ENCODE measurements around the gene LRRC63.
"Not testable (repeated sequence)": the region's sequence is repeated elsewhere in the genome, so short reads cannot be mapped to it uniquely, and the experiment has no call there.

Gene LRRC63, protein sequence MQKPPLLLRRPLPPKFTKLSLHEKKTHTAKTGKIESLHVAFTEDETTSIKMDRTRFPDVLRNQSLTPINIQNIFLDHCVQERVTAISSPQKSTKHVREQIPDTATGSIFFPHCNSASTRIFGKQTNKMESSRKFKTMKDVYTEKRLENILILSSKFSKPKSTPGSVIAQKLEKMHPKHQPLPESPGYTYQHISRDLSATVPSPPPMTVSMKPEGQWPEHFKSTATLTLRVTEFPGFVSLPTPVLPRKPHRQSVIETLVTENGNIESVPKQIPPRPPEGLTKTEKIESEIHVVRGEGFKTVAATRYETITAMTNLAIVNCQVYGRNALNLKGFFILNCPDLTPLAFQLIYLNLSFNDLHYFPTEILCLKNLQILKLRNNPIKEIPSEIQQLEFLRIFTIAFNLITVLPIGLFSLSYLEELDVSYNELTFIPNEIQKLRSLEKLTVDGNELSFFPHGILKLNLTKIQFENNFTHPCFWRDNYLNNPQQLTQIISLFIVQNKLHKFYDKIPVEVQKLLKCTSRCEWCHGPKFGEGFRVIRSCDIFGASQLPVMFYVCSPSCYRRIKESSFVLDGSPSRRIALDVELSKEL

DNA sequence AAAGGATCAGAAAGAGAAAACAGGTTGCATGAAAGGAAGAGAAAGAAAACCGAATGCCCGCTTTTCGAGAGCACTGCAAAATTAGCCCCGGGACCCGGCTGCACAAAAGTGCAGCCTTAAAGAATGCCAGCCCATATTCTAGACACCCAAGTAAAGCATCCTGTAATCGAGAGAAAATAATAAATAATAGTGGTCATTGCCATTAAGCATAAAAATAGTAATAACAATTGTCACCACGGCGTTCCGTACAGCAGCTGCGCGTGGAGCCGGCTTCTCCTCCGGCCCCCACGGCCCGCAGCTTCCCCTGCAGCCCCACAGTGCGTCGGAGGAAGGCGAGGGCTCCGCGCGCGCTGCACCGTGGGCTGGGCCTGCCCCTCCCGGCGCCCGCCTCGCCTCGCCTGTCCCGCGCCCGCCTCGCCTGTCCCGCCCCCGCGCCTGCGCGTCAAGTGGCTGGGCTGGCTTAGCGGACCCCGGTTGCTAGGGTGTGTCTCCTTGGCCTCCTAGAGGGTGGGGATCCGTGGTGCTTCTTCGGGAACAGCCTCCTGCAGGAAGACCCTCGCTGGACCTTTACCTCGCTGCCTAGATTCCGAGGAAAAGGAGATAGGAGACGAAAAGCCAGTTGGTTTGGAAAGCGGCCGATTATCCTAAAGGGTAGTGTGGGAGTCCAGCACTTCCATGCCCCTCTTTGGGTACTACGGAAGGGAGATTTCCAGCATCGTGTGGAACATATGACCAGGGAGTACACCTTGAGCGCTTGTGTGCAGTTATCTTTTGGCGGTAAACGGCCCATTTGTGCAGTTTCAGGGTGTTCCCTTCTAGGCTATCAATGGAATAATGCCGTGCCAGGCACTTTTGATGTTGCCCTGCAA lies at the start of gene LRRC63:
LRRC63 (plus strand) TSS at position 446 of the 869 bp plus-strand sequence. CDS start 1,107 bp downstream, outside the sequence.
- DNase-seq (ENCODE audit: extremely low read depth in 1 of 2, low read depth in 1 of 2) = peak; percentile 53 to 80

DNA sequence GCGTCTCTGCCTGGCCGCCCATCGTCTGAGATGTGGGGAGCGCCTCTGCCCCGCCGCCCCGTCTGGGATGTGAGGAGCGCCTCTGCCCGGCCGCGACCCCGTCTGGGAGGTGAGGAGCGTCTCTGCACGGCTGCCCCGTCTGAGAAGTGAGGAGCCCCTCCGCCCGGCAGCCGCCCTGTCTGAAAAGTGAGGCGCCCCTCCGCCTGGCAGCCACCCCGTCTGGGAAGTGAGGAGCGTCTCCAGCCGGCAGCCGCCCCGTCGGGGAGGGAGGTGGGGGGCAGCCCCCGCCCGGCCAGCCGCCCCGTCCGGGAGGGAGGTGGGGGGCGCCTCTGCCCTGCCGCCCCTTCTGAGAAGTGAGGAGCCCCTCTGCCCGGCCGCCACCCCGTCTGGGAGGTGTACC lies 49.0 kb upstream of the LRRC63 start:
- DNase-seq (ENCODE audit: extremely low read depth in 1 of 2, low read depth in 1 of 2) = not testable (repeated sequence)

GRCh38 chr13:46164661-46165060 lies 47.1 kb upstream of the LRRC63 start:
- no peak for DNase-seq (ENCODE audit: extremely low read depth in 1 of 2, low read depth in 1 of 2)

GRCh38 chr13:46165485-46166223 lies 46.1 kb upstream of the LRRC63 start:
- DNase-seq (ENCODE audit: extremely low read depth in 1 of 2, low read depth in 1 of 2) = no peak

DNA sequence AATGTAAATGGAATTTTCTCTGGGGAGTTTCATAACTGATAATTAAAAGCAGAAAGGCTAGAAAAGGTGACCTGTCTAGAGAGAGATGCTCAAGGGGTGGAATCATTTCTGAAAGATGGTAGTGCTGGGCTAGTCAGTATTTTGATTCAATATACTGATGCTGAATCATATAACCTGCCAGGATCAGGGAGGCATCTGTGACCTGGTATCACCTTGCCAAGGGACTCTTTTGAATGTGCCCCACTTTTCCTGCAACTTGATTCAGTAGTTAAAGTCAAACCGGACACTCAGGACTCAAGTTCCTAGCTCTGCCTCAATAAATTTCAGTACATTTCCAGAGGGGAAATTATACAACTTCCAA lies 45.5 kb upstream of the LRRC63 start:
- no peak for DNase-seq (ENCODE audit: extremely low read depth in 1 of 2, low read depth in 1 of 2)

DNA sequence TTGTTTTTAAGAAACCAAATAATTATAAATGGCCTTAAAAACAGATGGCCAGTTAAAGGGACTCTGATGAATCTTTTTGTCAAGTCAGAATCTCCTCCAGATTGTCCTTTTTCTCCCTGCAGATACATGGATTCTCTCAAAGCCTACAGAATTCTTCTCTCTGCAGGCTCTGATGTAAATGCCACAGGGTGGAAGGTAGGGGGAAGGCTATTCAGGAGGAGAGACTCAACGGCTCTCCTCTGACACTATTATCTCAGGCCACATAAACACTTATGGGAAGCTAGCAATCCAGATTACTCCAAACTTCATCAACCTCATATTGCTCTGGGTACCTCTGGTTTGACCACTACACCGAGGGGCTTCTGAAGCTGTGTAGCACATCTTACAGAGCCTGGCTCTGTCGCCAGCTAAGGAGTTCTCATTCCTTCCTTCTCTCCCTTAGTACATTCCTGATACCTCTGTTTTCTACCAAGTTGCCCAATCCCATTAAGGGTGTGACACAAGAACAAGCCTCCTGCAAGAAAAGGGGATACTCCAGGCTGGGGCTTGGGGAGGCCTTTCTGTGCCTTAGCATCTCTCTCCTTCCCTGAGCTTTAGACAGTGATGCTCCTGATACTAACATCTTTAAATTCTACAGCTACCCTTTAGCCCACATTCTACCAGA lies 44.6 kb upstream of the LRRC63 start:
- DNase-seq (ENCODE audit: extremely low read depth in 1 of 2, low read depth in 1 of 2) = no peak

DNA sequence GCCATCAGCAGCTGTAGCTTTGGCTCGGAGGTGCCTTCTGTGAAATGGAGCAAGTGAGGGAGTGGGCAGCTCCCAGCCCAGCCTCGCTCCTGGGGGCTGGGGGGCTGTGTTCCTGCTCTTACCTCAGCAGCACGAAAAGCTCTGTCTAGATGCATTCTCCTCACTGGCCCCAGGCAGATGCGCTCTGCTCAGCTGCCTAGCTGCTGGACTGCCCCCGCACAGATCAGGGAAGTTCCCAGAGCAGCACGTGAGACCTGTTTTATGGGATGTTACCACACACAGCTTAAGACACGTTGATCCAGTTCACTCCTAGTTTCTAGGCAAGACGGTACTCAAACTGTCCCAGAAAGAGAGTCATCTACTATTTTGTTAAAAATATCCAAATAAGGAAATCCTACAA lies 43.4 kb upstream of the LRRC63 start:
- DNase-seq (ENCODE audit: extremely low read depth in 1 of 2, low read depth in 1 of 2) = no peak

DNA sequence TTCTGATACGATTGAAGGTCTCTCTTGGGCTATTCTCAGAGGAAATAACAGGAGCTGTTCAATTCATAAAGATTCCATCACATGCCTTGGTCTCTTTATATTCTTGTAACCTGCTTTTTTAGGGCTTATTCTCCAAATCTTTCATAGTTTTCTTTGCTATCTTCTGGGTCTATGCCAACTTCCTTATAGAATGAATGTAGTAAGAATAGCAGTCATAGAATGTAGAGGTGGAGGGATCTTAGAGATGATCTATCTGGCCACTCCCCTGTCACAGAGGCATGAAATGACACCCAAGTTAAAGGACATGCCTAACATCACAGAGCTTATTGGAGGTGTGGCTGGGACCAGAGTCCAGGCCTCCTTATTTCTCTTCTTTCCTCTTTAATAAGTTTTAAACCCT lies 42.9 kb upstream of the LRRC63 start:
- no peak for DNase-seq (ENCODE audit: extremely low read depth in 1 of 2, low read depth in 1 of 2)

GRCh38 chr13:46169758-46170157 lies 42.0 kb upstream of the LRRC63 start:
- no peak for DNase-seq (ENCODE audit: extremely low read depth in 1 of 2, low read depth in 1 of 2)

DNA sequence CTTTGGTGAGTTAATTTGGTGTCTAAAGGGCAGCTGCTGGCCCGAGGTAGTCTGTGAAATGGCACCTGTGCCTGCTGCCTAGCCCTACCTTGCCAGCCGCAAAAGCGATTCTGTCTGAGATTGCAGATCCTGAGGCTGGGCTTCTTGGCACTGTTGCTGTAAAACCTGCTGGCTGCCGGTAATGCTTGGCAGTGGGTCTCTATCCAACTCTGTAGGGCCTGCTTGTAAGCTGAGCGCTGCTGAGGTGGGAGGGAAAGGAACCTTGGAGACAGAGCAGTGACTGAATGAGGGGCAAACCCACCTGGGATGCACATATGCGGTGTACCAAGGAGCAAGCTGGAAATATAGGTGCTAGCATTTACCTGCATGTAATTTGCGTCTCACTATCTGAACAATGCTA lies 41.5 kb upstream of the LRRC63 start:
- no peak for DNase-seq (ENCODE audit: extremely low read depth in 1 of 2, low read depth in 1 of 2)

DNA sequence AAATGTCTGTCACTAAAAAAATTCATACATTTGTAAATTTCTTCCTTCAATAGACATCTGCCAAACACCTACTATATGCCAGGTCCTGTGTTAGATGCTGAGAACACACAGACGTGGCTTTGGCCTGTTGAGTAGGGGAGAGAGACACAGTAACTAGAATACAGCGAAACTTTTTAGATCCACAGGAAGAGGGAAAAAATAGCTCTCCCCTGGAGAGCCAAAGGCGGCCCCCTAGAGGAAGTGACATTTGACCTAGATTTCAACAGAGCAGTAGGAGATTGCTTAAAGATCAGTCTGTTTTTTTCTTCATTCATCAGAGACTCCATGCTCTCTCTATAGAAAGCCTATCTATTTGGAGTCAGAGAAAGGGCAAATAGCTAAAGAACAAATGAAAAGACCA lies 41.0 kb upstream of the LRRC63 start:
- no peak for DNase-seq (ENCODE audit: extremely low read depth in 1 of 2, low read depth in 1 of 2)

DNA sequence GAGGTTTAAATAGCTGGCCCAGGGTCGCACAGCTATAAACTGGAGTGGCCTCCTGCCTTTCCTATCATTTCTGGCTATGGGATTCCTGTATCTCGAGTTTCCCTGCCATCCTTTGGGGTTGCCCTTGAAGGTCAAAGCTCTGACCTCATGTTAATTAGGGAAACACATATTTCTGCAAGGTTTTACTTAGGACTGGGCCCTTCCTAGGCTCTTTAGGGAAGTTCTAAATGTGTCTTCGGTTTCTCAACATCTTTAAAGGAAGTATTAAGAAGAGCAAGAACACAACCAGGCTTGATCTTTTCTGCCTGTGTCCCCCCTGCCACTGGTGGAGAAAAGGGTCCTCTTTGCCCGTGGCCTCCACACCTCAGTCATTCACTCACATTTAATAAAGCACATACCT lies 40.5 kb upstream of the LRRC63 start:
- no peak for DNase-seq (ENCODE audit: extremely low read depth in 1 of 2, low read depth in 1 of 2)

GRCh38 chr13:46171739-46172138 lies 40.0 kb upstream of the LRRC63 start:
- DNase-seq (ENCODE audit: extremely low read depth in 1 of 2, low read depth in 1 of 2) = no peak

GRCh38 chr13:46172531-46172991 lies 39.2 kb upstream of the LRRC63 start:
- no peak for DNase-seq (ENCODE audit: extremely low read depth in 1 of 2, low read depth in 1 of 2)

- DNase-seq (ENCODE audit: extremely low read depth in 1 of 2, low read depth in 1 of 2) = no peak
Measured at GRCh38 chr13:46173656-46174055, 38.1 kb upstream of the LRRC63 start.

GRCh38 chr13:46176756-46177155 lies 35.0 kb upstream of the LRRC63 start:
- no peak for DNase-seq (ENCODE audit: extremely low read depth in 1 of 2, low read depth in 1 of 2)

DNA sequence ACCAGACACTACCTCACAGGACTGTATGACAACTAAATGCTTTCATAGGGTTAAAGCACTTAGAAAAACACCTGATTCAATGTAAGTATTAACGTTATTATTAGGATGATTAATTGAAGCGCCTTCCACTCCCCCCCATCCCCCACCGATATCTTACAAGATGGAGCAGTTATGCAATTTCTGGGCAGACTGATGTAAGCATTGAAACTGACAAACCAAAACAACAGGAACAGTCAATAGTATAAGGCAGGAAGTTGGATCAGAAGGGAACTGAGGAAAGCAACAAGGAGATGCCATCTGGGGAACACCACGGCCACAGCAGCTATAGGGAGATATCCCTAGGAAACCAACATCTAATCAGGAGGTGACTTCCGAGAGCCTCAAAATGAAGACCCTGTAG lies 33.6 kb upstream of the LRRC63 start:
- no peak for DNase-seq (ENCODE audit: extremely low read depth in 1 of 2, low read depth in 1 of 2)

- DNase-seq (ENCODE audit: extremely low read depth in 1 of 2, low read depth in 1 of 2) = no peak
Measured at GRCh38 chr13:46178821-46179220, 32.9 kb upstream of the LRRC63 start.

DNA sequence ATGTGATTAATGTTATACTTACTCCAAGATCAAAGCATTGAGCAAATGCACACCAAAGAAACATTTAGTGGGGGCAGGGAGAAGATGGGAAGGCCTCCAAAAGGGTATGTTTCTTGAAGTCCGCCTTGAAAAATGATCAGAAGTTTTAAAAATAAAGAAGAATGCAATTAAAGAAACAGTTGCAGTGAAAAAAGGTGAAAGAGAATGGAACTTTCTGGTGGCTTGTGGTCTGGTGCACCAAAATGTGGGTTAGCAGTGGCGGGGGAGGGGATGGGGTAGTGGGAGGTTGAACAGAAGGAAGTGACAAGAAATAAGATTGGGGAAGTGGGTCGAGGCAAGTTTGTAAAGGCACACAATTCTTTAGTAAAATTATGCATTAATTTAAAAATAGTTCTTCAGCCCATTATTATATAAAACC lies 32.2 kb upstream of the LRRC63 start:
- peak; percentile 53 to 69 for DNase-seq (ENCODE audit: extremely low read depth in 1 of 2, low read depth in 1 of 2)

Data from activated CD8-positive, alpha-beta memory T cell treated with anti-CD3 and anti-CD28 coated beads for 1 hour (primary cell).